ENCODE data around the gene PRDM1.

Gene PRDM1

DNA sequence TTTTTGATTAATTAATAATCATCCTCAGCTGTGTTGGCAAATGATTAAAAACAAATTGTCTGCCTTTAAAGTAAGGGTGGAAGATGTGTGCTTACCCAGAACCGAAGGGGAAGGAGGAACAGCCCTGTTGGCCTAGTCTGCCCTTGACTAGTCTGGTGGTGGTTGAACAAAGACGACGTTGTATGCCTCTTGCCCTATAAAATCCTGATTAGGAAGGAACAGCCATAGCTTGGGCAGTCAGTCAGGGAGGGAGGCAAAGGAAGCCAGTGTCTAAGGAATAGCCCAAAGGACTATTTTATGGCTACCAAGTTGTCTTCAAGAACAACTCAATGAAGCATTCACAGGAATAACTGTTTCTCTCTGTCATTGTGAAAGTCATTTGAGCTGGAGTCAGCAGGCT is 70.7 kb downstream of the PRDM1 start:
- no peak for DNase-seq
- TF ChIP-seq, protein P1, sequence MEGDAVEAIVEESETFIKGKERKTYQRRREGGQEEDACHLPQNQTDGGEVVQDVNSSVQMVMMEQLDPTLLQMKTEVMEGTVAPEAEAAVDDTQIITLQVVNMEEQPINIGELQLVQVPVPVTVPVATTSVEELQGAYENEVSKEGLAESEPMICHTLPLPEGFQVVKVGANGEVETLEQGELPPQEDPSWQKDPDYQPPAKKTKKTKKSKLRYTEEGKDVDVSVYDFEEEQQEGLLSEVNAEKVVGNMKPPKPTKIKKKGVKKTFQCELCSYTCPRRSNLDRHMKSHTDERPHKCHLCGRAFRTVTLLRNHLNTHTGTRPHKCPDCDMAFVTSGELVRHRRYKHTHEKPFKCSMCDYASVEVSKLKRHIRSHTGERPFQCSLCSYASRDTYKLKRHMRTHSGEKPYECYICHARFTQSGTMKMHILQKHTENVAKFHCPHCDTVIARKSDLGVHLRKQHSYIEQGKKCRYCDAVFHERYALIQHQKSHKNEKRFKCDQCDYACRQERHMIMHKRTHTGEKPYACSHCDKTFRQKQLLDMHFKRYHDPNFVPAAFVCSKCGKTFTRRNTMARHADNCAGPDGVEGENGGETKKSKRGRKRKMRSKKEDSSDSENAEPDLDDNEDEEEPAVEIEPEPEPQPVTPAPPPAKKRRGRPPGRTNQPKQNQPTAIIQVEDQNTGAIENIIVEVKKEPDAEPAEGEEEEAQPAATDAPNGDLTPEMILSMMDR (IDR thresholded peaks at IDR 0.05; ENCODE audit: low read depth, low read length) = no peak
- Histone ChIP-seq H3K9me3 (no peaks in the 10 kb centered on the region), H3K4me3 (ENCODE audit: low read depth, low read length) (no peak overlapping the region), H3K36me3 (no peaks in the 10 kb centered on the region), H3K27me3 (no peaks in the 10 kb centered on the region), H3K4me1 (peaks cover 28% of the 10 kb centered on the region)

DNA sequence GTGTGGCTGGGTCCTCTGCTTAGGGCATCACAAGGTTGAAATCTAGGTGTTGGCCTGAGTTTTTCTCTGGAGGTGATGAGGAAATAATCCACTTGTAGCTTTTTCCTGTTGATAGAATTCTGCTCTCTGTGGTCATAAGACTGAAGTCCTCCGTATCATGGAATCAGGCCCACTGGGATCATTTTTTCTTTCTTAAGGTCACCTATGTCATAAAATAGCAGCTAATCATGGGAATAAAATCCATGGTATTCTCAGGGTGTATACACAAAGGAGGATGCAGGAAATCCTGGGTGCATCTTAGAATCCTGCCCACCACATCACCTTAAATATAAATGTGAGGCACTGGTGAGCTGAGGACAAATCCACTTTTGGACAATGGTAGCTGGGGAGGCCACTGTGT is 72.7 kb downstream of the PRDM1 start:
- peaks cover 19% of the 10 kb centered on the region for H3K4me1 ChIP-seq
- H3K4me3 ChIP-seq (ENCODE audit: low read depth, low read length) = no peak overlapping the region
- TF ChIP-seq, protein P1 (IDR thresholded peaks at IDR 0.05; ENCODE audit: low read depth, low read length) = no peak
- H3K27me3 ChIP-seq = no peaks in the 10 kb centered on the region
- no peak for DNase-seq
- H3K36me3 ChIP-seq = no peaks in the 10 kb centered on the region
- no peaks in the 10 kb centered on the region for H3K9me3 ChIP-seq

Measured in BE2C (cell line).